H9 (cell line): ENCODE results near the gene OXLD1. TPM values are rescaled to one million over a fixed set of nuclear protein-coding genes. Genes with fewer than 3 reads are reported as not detected.
A peak's percentile ranks its signal among the peaks of the same experiment; 100 is the strongest.

ENCODE experiments used
- DNase-seq: peaks from one replicate; pipeline ENCODE4 v3.0.0-alpha.2; 2017
- H2AFZ ChIP-seq: one replicate; pipeline ENCODE4 v1.6.1; 2013; ENCODE audit warnings: mild to moderate bottlenecking, low read length, control low read depth, moderate library complexity
- H2AK5ac ChIP-seq: 2 replicates; pipeline ENCODE4 v1.6.1; 2013; ENCODE audit warnings: low read length, control low read depth, mixed read lengths; ENCODE audit not compliant: insufficient read length
- H2BK120ac ChIP-seq: one replicate; pipeline ENCODE4 v1.6.1; 2013; ENCODE audit warnings: low read depth, mild to moderate bottlenecking, low read length, control low read depth, inconsistent platforms; ENCODE audit not compliant: poor library complexity, severe bottlenecking
- H2BK12ac ChIP-seq: 2 replicates; pipeline ENCODE4 v1.6.1; 2013; ENCODE audit warnings: low read length, control low read depth, mixed read lengths, low read depth; ENCODE audit not compliant: insufficient read length
- H2BK15ac ChIP-seq: 2 replicates; pipeline ENCODE4 v1.6.1; 2013; ENCODE audit warnings: low read depth, low read length, control low read depth
- H2BK20ac ChIP-seq: one replicate; pipeline ENCODE4 v1.6.1; 2013; ENCODE audit warnings: low read depth, mild to moderate bottlenecking, low read length, control low read depth, inconsistent platforms; ENCODE audit not compliant: poor library complexity, severe bottlenecking
- H2BK5ac ChIP-seq: 2 replicates; pipeline ENCODE4 v1.6.1; 2013; ENCODE audit warnings: low read length, control low read depth, mixed read lengths; ENCODE audit not compliant: insufficient read length
- H3K14ac ChIP-seq: 2 replicates; pipeline ENCODE4 v1.6.1; 2013; ENCODE audit warnings: low read length, control low read depth; ENCODE audit not compliant: insufficient read depth
- H3K18ac ChIP-seq: 2 replicates; pipeline ENCODE4 v1.6.1; 2013; ENCODE audit warnings: low read depth, mild to moderate bottlenecking, mixed read lengths, low read length, control low read depth; ENCODE audit not compliant: insufficient read length
- H3K23ac ChIP-seq: 2 replicates; pipeline ENCODE4 v1.6.1; 2013; ENCODE audit warnings: low read length, control low read depth, mixed read lengths, low read depth; ENCODE audit not compliant: insufficient read length
- H3K23me2 ChIP-seq: 2 replicates; pipeline ENCODE4 v1.6.1; 2013; ENCODE audit warnings: low read depth, mild to moderate bottlenecking, mixed read lengths, low read length, control low read depth; ENCODE audit not compliant: insufficient read length, poor library complexity, severe bottlenecking
- H3K27ac ChIP-seq: 2 replicates; pipeline ENCODE4 v1.5.1; 2013; ENCODE audit warnings: low read length, control low read depth, mixed read lengths, low read depth; ENCODE audit not compliant: insufficient read length
- H3K27me3 ChIP-seq: 2 replicates; pipeline ENCODE4 v1.6.1; 2013; ENCODE audit warnings: low read length, control low read depth, inconsistent platforms; ENCODE audit not compliant: insufficient read depth
- H3K4ac ChIP-seq: 2 replicates; pipeline ENCODE4 v1.6.1; 2013; ENCODE audit warnings: low read depth, mild to moderate bottlenecking, control low read depth, inconsistent platforms, low read length, moderate library complexity
- H3K4me1 ChIP-seq: 2 replicates; pipeline ENCODE4 v1.6.1; 2013; ENCODE audit warnings: low read length, control low read depth, inconsistent platforms; ENCODE audit not compliant: insufficient read depth
- H3K4me2 ChIP-seq: 2 replicates; pipeline ENCODE4 v1.6.1; 2013; ENCODE audit warnings: low read length, control low read depth, mixed read lengths; ENCODE audit not compliant: insufficient read length, insufficient read depth
- H3K56ac ChIP-seq: 2 replicates; pipeline ENCODE4 v1.6.1; 2013; ENCODE audit warnings: low read depth, mild to moderate bottlenecking, mixed read lengths, low read length, control low read depth; ENCODE audit not compliant: insufficient read length
- H3K79me1 ChIP-seq: 2 replicates; pipeline ENCODE4 v1.6.1; 2013; ENCODE audit warnings: low read depth, mild to moderate bottlenecking, moderate library complexity, low read length, control low read depth, inconsistent platforms; ENCODE audit not compliant: insufficient read depth, poor library complexity, severe bottlenecking
- H3K79me2 ChIP-seq: 2 replicates; pipeline ENCODE4 v1.6.1; 2013; ENCODE audit warnings: low read length, control low read depth, inconsistent platforms; ENCODE audit not compliant: insufficient read depth
- H3K9ac ChIP-seq: 2 replicates; pipeline ENCODE4 v1.6.1; 2013; ENCODE audit warnings: low read length, control low read depth, mixed read lengths; ENCODE audit not compliant: insufficient read length; ENCODE audit errors: extremely low read depth
- H3K9me3 ChIP-seq: one replicate; pipeline ENCODE4 v1.6.1; 2013; ENCODE audit warnings: low read depth, low read length, inconsistent platforms; ENCODE audit not compliant: control insufficient read depth
- H3T11ph ChIP-seq: one replicate; pipeline ENCODE4 v1.6.1; 2013; ENCODE audit warnings: mild to moderate bottlenecking, low read length, control low read depth, inconsistent platforms
- H4K20me1 ChIP-seq: one replicate; pipeline ENCODE4 v1.6.1; 2013; ENCODE audit not compliant: control insufficient read depth, insufficient read length, insufficient read depth
- H4K5ac ChIP-seq: 2 replicates; pipeline ENCODE4 v1.6.1; 2013; ENCODE audit warnings: low read depth, mild to moderate bottlenecking, mixed read lengths, low read length, control low read depth; ENCODE audit not compliant: insufficient read length
- H4K8ac ChIP-seq: replicated peaks from 2 replicates; pipeline ENCODE4 v1.6.1; 2013; ENCODE audit warnings: low read length, control low read depth, mixed read lengths, low read depth; ENCODE audit not compliant: insufficient read length
- H4K91ac ChIP-seq: 2 replicates; pipeline ENCODE4 v1.6.1; 2013; ENCODE audit warnings: low read depth, mild to moderate bottlenecking, moderate library complexity, mixed read lengths, low read length, control low read depth; ENCODE audit not compliant: insufficient read length
- H3K27ac Mint-ChIP-seq, 3 experiments: 2 replicates in 2 of 3; 3 replicates in 1 of 3; pipeline ENCODE4 v1.8.0; 2020 to 2021; ENCODE audit warnings: mixed read lengths in 3 of 3, mild to moderate bottlenecking in 1 of 3, moderate library complexity in 1 of 3
- H3K27me3 Mint-ChIP-seq: 2 replicates; pipeline ENCODE4 v1.8.0; 2021; ENCODE audit warnings: low read depth, mild to moderate bottlenecking, moderate library complexity, mixed read lengths
- H3K36me3 Mint-ChIP-seq, 3 experiments: 2 replicates in 2 of 3; 3 replicates in 1 of 3; pipeline ENCODE4 v1.8.0; 2020 to 2021; ENCODE audit warnings: low read depth in 3 of 3, mixed read lengths in 3 of 3; ENCODE audit not compliant: insufficient read depth in 1 of 3
- H3K4me1 Mint-ChIP-seq, 2 experiments: 2 replicates each; pipeline ENCODE4 v1.8.0; 2020; ENCODE audit warnings: mixed read lengths in 2 of 2
- H3K4me3 Mint-ChIP-seq, 2 experiments: 2 replicates in 1 of 2; 3 replicates in 1 of 2; pipeline ENCODE4 v1.8.0; 2020 to 2021; ENCODE audit warnings: mild to moderate bottlenecking in 2 of 2, mixed read lengths in 2 of 2, moderate library complexity in 1 of 2
- H3K9me3 Mint-ChIP-seq, 2 experiments: 2 replicates in 1 of 2; 3 replicates in 1 of 2; pipeline ENCODE4 v1.8.0; 2020; ENCODE audit warnings: mild to moderate bottlenecking in 2 of 2, mixed read lengths in 2 of 2, moderate library complexity in 1 of 2
- WGBS: extraction: QIAGEN DNeasy Blood & Tissue Kit; methylation state at CpG from one replicate; pipeline ENCODE4 v1.1.7; 2013; ENCODE audit warnings: missing lambda C conversion rate, low lambda C conversion rate, mixed read lengths; ENCODE audit not compliant: insufficient read length; ENCODE audit errors: extremely low coverage; 5-methylcytosine and 5-hydroxymethylcytosine counted together
- total RNA-seq: library from RNA; stranded (reverse); gene quantifications from 2 replicates; pipeline ENCODE4 v1.2.1, GENCODE V29; 2021
- TF ChIP-seq, protein P1 (sequence below): fragments of 200-600 bp; sonication (generic); conservative IDR thresholded peaks from 3 replicates; pipeline ENCODE4 v1.8.0; 2021; ENCODE audit warnings: antibody characterized with exemption, mild to moderate bottlenecking

OXLD1 gene
- total RNA-seq, 1 experiment from 2014 or later, result 25.0 TPM

DNA sequence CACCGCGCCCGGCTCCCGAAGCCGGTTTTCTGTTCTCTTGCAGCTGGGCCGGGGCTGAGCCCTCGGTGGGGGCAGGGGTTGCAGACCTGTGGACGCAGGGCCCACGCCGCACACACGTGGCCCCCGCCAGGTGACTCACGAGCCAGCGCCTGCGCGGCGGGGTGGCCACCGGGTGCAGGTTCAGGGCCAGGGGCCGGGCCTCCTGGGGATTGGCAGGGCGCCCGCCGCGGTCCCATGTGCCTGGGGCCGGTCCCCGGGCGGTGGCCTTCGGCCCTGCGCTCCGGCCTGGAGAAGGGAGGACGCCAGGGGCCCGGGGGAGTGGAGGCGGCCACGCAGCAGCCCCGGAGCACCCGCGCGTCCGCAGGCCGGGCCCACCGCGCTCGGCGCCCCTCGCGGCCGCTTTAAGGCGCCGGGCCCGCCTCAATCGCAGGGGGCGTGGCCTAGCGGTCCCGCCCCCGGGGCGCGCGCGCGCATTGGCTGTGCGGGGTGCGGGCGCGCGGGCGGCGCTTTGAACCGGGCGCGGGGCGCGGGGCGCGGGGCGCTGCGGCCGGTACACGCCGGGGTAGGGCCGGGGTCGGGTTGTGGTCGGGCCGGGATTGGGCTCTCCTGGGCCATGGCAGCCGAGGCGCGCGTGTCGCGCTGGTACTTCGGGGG, 45.5 kb upstream of the OXLD1 start, which contains the start of gene SLC25A10:
Gene SLC25A10 (plus strand): TSS at position 471 of the 654 bp plus-strand sequence. CDS start 143 bp downstream, at position 614.
- H3K27me3 Mint-ChIP-seq, result no peaks in the 10 kb centered on the region; the same call in 1 of the 2 replicates
- Histone ChIP-seq H3K27me3 (no peaks in the 10 kb centered on the region), H3K79me1 (no peaks in the 10 kb centered on the region), H3K79me2 (no peaks in the 10 kb centered on the region; the same call in 1 of the 2 replicates), H2BK20ac (no peak within 1 kb of the TSS), H2AK5ac (no peak within 1 kb of the TSS), H3K9me3 (no peaks in the 10 kb centered on the region), H3K23me2 (peaks cover 20% of the 10 kb centered on the region), H2BK12ac (no peak within 1 kb of the TSS), H2BK5ac (no peak within 1 kb of the TSS), H3K4ac (no peak within 1 kb of the TSS), H4K91ac (no peak within 1 kb of the TSS), H2AFZ (no peak within 1 kb of the TSS), H3K9ac (peak within 1 kb of the TSS; percentile 40), H3K56ac (no peak within 1 kb of the TSS), H2BK15ac (no peak within 1 kb of the TSS), H2BK120ac (no peak within 1 kb of the TSS), H3K27ac (no peak within 1 kb of the TSS), H3K4me2 (peak within 1 kb of the TSS; percentile 74), H4K20me1 (no peaks in the 10 kb centered on the region), H4K5ac (no peak within 1 kb of the TSS), H4K8ac (no peak within 1 kb of the TSS), H3K23ac (no peak within 1 kb of the TSS), H3K18ac (no peak within 1 kb of the TSS), H3K14ac (no peak within 1 kb of the TSS), H3K4me1 (no peaks in the 10 kb centered on the region; the same call in 1 of the 2 replicates), H3T11ph (no peak within 1 kb of the TSS)
- TF ChIP-seq, protein P1, sequence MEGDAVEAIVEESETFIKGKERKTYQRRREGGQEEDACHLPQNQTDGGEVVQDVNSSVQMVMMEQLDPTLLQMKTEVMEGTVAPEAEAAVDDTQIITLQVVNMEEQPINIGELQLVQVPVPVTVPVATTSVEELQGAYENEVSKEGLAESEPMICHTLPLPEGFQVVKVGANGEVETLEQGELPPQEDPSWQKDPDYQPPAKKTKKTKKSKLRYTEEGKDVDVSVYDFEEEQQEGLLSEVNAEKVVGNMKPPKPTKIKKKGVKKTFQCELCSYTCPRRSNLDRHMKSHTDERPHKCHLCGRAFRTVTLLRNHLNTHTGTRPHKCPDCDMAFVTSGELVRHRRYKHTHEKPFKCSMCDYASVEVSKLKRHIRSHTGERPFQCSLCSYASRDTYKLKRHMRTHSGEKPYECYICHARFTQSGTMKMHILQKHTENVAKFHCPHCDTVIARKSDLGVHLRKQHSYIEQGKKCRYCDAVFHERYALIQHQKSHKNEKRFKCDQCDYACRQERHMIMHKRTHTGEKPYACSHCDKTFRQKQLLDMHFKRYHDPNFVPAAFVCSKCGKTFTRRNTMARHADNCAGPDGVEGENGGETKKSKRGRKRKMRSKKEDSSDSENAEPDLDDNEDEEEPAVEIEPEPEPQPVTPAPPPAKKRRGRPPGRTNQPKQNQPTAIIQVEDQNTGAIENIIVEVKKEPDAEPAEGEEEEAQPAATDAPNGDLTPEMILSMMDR, result no peak
- no CpG with 5 or more reads among the region's 89 CpGs for WGBS
- no peaks in the 10 kb centered on the region; a peak in 1 of 5 replicates for H3K9me3 Mint-ChIP-seq
- H3K36me3 Mint-ChIP-seq, result peaks cover 5 to 25% (median 8%) of the 10 kb centered on the region in 3 experiments; a peak in 6 of 7 replicates
- peaks cover 24% of the 10 kb centered on the region in 2 experiments for H3K4me1 Mint-ChIP-seq
- H3K4me3 Mint-ChIP-seq, result peak within 1 kb of the TSS; percentile 75 to 95
- peak; percentile 78 for DNase-seq
- H3K27ac Mint-ChIP-seq, result peak within 1 kb of the TSS in 2 of 3 experiments; percentile 59 to 92; a peak in 5 of 7 replicates
